ENCODE results near the gene RAB23.

- TF ChIP-seq POLR2A (IDR thresholded peaks at IDR 0.05; ENCODE audit: borderline replicate concordance, extremely low read depth, insufficient read depth, insufficient read length) (no peak), CTCF (IDR thresholded peaks at IDR 0.05 in 2 of 3, conservative IDR thresholded peaks at IDR 0.05 in 1 of 3; ENCODE audit: borderline replicate concordance in 1 of 3, insufficient read depth in 1 of 3, low read depth in 2 of 3, low read length in 2 of 3) (no peak), POLR2AphosphoS5 (IDR thresholded peaks at IDR 0.05; ENCODE audit: low read depth, low read length) (no peak), TCF7L2 (IDR thresholded peaks at IDR 0.05; ENCODE audit: borderline replicate concordance, extremely low read depth, insufficient read depth, insufficient read length) (no peak), SIN3A (IDR thresholded peaks at IDR 0.05; ENCODE audit: low read depth) (no peak), EZH2phosphoT487 (IDR thresholded peaks at IDR 0.05; ENCODE audit: borderline replicate concordance) (no peak), REST (IDR thresholded peaks at IDR 0.05; ENCODE audit: low read depth) (no peak), RAD21 (IDR thresholded peaks at IDR 0.05; ENCODE audit: low read depth) (no peak), YY1 (IDR thresholded peaks at IDR 0.05; ENCODE audit: extremely low read depth, insufficient replicate concordance, low read depth, low read length) (no peak), ATF3 (IDR thresholded peaks at IDR 0.05) (no peak), ZBTB33 (IDR thresholded peaks at IDR 0.05; ENCODE audit: extremely low read depth, insufficient replicate concordance, low read length) (no peak), EZH2 (IDR thresholded peaks at IDR 0.05) (no peak), SP1 (IDR thresholded peaks at IDR 0.05; ENCODE audit: low read depth) (no peak)
These were observed 44.4 kb downstream of the RAB23 start for GRCh38 chr6:57177545-57178265.

Data from HCT116 (cell line).